Measurements from ENCODE around the gene KRTAP10-2.

KRTAP10-2 gene

DNA sequence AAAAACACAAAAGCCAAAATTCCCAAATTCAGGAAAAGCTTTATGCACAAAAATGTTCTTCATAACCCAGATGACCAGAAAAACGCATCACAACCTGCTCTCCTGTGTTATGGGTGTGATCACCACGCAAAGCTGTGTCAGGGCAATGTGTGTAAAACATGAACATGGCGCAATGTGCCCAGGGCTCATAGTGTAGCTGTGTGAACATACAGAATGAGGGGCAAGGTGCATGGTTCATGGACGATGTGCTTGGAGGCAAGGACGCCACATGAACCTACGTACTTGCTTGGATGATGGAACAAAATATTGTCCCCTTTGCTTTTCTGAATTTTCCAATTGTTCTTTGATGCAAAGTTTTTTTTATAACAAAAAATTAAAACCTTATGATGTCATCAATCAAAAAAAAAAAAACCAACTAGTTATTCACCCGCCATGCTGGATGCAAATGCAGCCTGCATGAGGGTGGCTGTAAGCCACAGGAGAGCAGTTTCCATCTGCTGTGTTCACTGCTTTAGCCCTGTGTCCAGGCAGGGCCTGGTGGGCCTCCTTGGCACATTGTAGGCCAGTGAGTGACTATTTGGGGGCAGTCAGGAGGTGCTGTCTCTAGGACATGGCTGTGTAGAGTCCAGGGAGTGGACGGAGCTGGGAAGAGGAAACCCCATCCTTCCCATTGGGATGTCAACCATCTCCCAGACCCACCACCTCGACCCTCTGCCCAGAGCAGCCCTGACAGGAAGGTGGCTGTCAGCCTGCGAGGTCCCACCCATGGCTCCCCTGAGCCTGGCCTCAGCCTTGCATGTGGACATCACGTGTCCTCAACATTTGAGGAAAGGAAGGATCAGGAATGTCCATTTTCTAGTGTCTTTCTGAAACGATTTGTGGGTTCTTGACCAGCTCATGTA, 25.0 kb downstream of the KRTAP10-2 start:
- Histone ChIP-seq H3K9me3 (ENCODE audit: control insufficient read depth in 5 of 5, low read length in 5 of 5) (no peaks in the 10 kb centered on the region), H3K36me3 (ENCODE audit: control insufficient read depth in 5 of 5, insufficient read depth in 5 of 5, low read length in 5 of 5) (no peaks in the 10 kb centered on the region), H3K4me1 (ENCODE audit: control insufficient read depth in 5 of 5, insufficient read depth in 5 of 5, low read length in 5 of 5) (peaks cover 0 to 2% (median 0%) of the 10 kb centered on the region in 5 donors), H3K9ac (ENCODE audit: low read length in 5 of 5) (no peak overlapping the region), H3K27me3 (ENCODE audit: control insufficient read depth in 5 of 5, insufficient read depth in 4 of 5, low read length in 5 of 5) (peaks cover 8 to 21% (median 9%) of the 10 kb centered on the region in 5 donors), H3K4me3 (ENCODE audit: low read depth in 1 of 5, low read length in 5 of 5) (no peak overlapping the region), H3K27ac (ENCODE audit: low read depth, low read length) (no peak overlapping the region)

DNA sequence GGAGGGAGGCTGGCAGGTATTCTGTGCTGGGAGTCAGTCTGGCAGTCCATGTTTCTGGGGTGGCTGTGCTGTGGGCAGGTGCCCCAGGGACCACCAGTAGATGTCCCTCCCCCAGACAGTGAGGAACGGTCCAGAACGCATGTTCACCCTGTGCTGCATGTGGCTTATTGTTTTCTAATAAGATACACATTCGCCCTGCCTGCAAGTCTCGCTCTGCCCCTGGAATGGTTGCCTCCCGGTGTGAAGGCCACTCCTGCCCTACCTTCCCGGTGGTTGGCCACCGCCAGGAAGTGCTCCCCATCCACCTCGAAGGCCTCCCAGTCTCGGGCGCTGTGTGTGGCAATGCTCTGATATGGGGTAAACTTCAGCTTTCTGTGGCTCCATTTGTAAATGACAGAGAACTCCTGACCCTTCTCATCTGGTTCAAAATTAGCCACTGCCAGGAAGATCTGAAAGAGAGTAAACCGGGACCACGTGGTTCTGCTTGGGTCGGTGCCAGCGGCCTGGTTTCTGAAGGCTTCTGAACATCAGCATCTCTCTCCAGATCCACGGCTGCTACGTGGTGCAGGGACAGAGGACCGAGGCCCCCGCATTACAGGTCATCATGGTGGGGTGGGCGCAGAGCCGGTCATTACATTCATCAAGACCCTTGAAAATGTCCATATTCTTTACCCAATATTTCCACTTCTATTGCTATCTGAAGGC, 25.8 kb downstream of the KRTAP10-2 start:
- Histone ChIP-seq H3K27ac (ENCODE audit: low read depth, low read length) (no peak overlapping the region), H3K36me3 (ENCODE audit: control insufficient read depth in 5 of 5, insufficient read depth in 5 of 5, low read length in 5 of 5) (no peaks in the 10 kb centered on the region), H3K4me1 (ENCODE audit: control insufficient read depth in 5 of 5, insufficient read depth in 5 of 5, low read length in 5 of 5) (peaks cover 0 to 2% (median 0%) of the 10 kb centered on the region in 5 donors), H3K4me3 (ENCODE audit: low read depth in 1 of 5, low read length in 5 of 5) (no peak overlapping the region), H3K9ac (ENCODE audit: low read length in 5 of 5) (no peak overlapping the region), H3K27me3 (ENCODE audit: control insufficient read depth in 5 of 5, insufficient read depth in 4 of 5, low read length in 5 of 5) (peaks cover 4 to 20% (median 9%) of the 10 kb centered on the region in 5 donors), H3K9me3 (ENCODE audit: control insufficient read depth in 5 of 5, low read length in 5 of 5) (no peaks in the 10 kb centered on the region)

- peaks cover 0 to 2% (median 0%) of the 10 kb centered on the region in 5 donors for H3K4me1 ChIP-seq (ENCODE audit: control insufficient read depth in 5 of 5, insufficient read depth in 5 of 5, low read length in 5 of 5)
- no peak overlapping the region for H3K27ac ChIP-seq (ENCODE audit: low read depth, low read length)
- no peak overlapping the region for H3K9ac ChIP-seq (ENCODE audit: low read length in 5 of 5)
- no peaks in the 10 kb centered on the region for H3K9me3 ChIP-seq (ENCODE audit: control insufficient read depth in 5 of 5, low read length in 5 of 5)
- H3K27me3 ChIP-seq (ENCODE audit: control insufficient read depth in 5 of 5, insufficient read depth in 4 of 5, low read length in 5 of 5), result peaks cover 0 to 22% (median 9%) of the 10 kb centered on the region in 5 donors
- H3K36me3 ChIP-seq (ENCODE audit: control insufficient read depth in 5 of 5, insufficient read depth in 5 of 5, low read length in 5 of 5), result no peaks in the 10 kb centered on the region
- no peak overlapping the region for H3K4me3 ChIP-seq (ENCODE audit: low read depth in 1 of 5, low read length in 5 of 5)
Observed at GRCh38 chr21:44524414-44525371, 26.6 kb downstream of the KRTAP10-2 start.

GRCh38 chr21:44523567-44524413, 27.5 kb downstream of the KRTAP10-2 start:
- Histone ChIP-seq H3K27me3 (ENCODE audit: control insufficient read depth in 5 of 5, insufficient read depth in 4 of 5, low read length in 5 of 5) (peaks cover 0 to 28% (median 10%) of the 10 kb centered on the region in 5 donors), H3K9me3 (ENCODE audit: control insufficient read depth in 5 of 5, low read length in 5 of 5) (no peaks in the 10 kb centered on the region), H3K9ac (ENCODE audit: low read length in 5 of 5) (no peak overlapping the region), H3K4me3 (ENCODE audit: low read depth in 1 of 5, low read length in 5 of 5) (no peak overlapping the region), H3K4me1 (ENCODE audit: control insufficient read depth in 5 of 5, insufficient read depth in 5 of 5, low read length in 5 of 5) (peaks cover 0 to 2% (median 0%) of the 10 kb centered on the region in 5 donors), H3K36me3 (ENCODE audit: control insufficient read depth in 5 of 5, insufficient read depth in 5 of 5, low read length in 5 of 5) (no peaks in the 10 kb centered on the region), H3K27ac (ENCODE audit: low read depth, low read length) (no peak overlapping the region)

DNA sequence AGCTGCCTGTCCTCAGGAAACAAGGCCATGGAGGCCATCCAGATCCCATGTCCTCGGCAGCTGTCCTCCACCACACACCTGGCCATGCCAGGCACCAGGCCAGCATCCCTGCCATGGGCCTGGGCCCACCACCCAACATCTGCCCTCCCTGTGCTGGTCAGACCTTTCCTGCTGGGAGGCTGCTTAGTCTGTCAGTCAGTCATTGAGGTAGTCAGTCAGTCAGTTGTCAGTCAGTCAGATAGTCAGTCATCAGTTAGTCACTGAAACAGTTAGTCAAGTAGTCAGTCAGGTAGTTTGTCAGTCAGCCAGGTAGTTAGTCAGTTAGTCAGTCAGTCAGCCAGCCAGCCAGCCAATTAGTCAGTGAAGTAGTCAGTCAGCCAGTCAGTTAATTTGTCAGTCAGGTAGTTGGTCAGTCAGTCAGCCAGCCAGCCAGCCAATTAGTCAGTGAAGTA, 28.5 kb downstream of the KRTAP10-2 start:
- Histone ChIP-seq H3K27ac (ENCODE audit: low read depth, low read length) (no peak overlapping the region), H3K9me3 (ENCODE audit: control insufficient read depth in 5 of 5, low read length in 5 of 5) (no peaks in the 10 kb centered on the region), H3K36me3 (ENCODE audit: control insufficient read depth in 5 of 5, insufficient read depth in 5 of 5, low read length in 5 of 5) (no peaks in the 10 kb centered on the region), H3K9ac (ENCODE audit: low read length in 5 of 5) (no peak overlapping the region), H3K27me3 (ENCODE audit: control insufficient read depth in 5 of 5, insufficient read depth in 4 of 5, low read length in 5 of 5) (peaks cover 0 to 28% (median 10%) of the 10 kb centered on the region in 5 donors), H3K4me3 (ENCODE audit: low read depth in 1 of 5, low read length in 5 of 5) (no peak overlapping the region), H3K4me1 (ENCODE audit: control insufficient read depth in 5 of 5, insufficient read depth in 5 of 5, low read length in 5 of 5) (peaks cover 0 to 2% (median 0%) of the 10 kb centered on the region in 5 donors)

GRCh38 chr21:44521928-44522752, 29.2 kb downstream of the KRTAP10-2 start:
- H3K27ac ChIP-seq (ENCODE audit: low read depth, low read length), result no peak overlapping the region
- H3K9ac ChIP-seq (ENCODE audit: low read length in 5 of 5), result no peak overlapping the region
- peaks cover 0 to 28% (median 9%) of the 10 kb centered on the region in 5 donors for H3K27me3 ChIP-seq (ENCODE audit: control insufficient read depth in 5 of 5, insufficient read depth in 4 of 5, low read length in 5 of 5)
- H3K4me3 ChIP-seq (ENCODE audit: low read depth in 1 of 5, low read length in 5 of 5), result no peak overlapping the region
- no peaks in the 10 kb centered on the region for H3K4me1 ChIP-seq (ENCODE audit: control insufficient read depth in 5 of 5, insufficient read depth in 5 of 5, low read length in 5 of 5)
- H3K9me3 ChIP-seq (ENCODE audit: control insufficient read depth in 5 of 5, low read length in 5 of 5), result peaks cover 0 to 3% (median 0%) of the 10 kb centered on the region in 5 donors
- no peaks in the 10 kb centered on the region for H3K36me3 ChIP-seq (ENCODE audit: control insufficient read depth in 5 of 5, insufficient read depth in 5 of 5, low read length in 5 of 5)

DNA sequence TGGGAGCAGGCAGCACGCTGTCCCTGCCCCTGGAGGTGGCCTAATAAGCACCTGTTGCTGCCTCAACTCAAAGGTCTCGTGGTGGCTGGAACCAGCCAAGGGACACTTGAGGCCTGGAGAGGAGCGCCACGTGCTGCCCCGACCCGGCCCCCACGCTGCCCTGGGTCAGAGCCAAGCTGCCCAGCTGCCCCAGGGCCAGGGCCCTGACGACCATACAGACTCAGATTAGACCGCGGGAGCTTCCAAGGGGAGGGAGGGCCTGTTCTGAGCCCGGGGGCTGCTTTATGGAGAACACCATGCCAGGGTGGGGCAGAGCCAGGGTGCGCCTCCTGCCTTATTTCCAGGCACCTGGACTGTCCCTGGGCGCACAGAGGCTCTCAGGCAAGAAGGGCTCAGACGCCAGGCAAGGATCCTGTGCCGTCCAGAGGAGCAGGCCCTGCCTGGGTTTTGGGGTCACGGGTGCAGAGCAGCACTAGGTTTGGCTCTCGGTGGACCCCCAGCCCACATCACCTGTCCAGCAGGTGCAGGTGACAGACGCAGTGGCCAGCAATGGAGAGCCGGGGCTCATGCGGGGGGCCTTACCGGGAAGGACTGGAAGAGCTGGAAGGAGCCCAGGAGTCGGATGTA, 29.9 kb downstream of the KRTAP10-2 start:
- Histone ChIP-seq H3K4me1 (ENCODE audit: control insufficient read depth in 5 of 5, insufficient read depth in 5 of 5, low read length in 5 of 5) (no peaks in the 10 kb centered on the region), H3K27me3 (ENCODE audit: control insufficient read depth in 5 of 5, insufficient read depth in 4 of 5, low read length in 5 of 5) (peaks cover 0 to 24% (median 9%) of the 10 kb centered on the region in 5 donors), H3K9ac (ENCODE audit: low read length in 5 of 5) (no peak overlapping the region), H3K27ac (ENCODE audit: low read depth, low read length) (no peak overlapping the region), H3K9me3 (ENCODE audit: control insufficient read depth in 5 of 5, low read length in 5 of 5) (peaks cover 0 to 4% (median 0%) of the 10 kb centered on the region in 5 donors), H3K36me3 (ENCODE audit: control insufficient read depth in 5 of 5, insufficient read depth in 5 of 5, low read length in 5 of 5) (no peaks in the 10 kb centered on the region), H3K4me3 (ENCODE audit: low read depth in 1 of 5, low read length in 5 of 5) (no peak overlapping the region)
